Calu3 (cell line): Measurements from ENCODE around the gene ZNF594. TPM values are rescaled to one million over a fixed set of nuclear protein-coding genes. Genes with fewer than 3 reads are reported as not detected.

ENCODE experiments used
- total RNA-seq: library from RNA; stranded (reverse); gene quantifications from 2 replicates; pipeline ENCODE4 v1.2.3, GENCODE V29; 2022

The ZNF594 gene
- total RNA-seq, 1 experiment from 2014 or later: 12.9 TPM

Other genes with a start within 250 kb of the ZNF594 start
- 580 and 605 TPM in 2 replicates for gene PFN1, start 243.3 kb downstream of the ZNF594 start, total RNA-seq
- 12.3 and 12.9 TPM in 2 replicates for gene ENO3, start 240.7 kb downstream of the ZNF594 start, total RNA-seq
- gene SPAG7, start 224.1 kb downstream of the ZNF594 start, total RNA-seq: 34.3 and 34.9 TPM in 2 replicates
- 21.4 and 32.3 TPM in 2 replicates for gene CAMTA2, start 204.2 kb downstream of the ZNF594 start, total RNA-seq
- 0.54 TPM in 1 of 2 replicates, not detected in the other for gene INCA1, start 194.3 kb downstream of the ZNF594 start, total RNA-seq
- 65.9 and 69.4 TPM in 2 replicates for gene KIF1C, start 193.9 kb downstream of the ZNF594 start, total RNA-seq
- gene SLC52A1, start 156.4 kb downstream of the ZNF594 start, total RNA-seq: 0.34 TPM in 1 of 2 replicates, not detected in the other
- not detected in 2 replicates for gene ZFP3, start 113.4 kb downstream of the ZNF594 start, total RNA-seq
- gene ZNF232, start 80.0 kb downstream of the ZNF594 start, total RNA-seq: 7.1 and 8.4 TPM in 2 replicates
- not detected in 2 replicates for gene USP6, start 75.8 kb downstream of the ZNF594 start, total RNA-seq
- gene SCIMP, start 43.0 kb upstream of the ZNF594 start, total RNA-seq: not detected in 2 replicates
- gene RABEP1, start 90.4 kb upstream of the ZNF594 start, total RNA-seq: 29.2 and 33.5 TPM in 2 replicates
- 67.2 and 70.9 TPM in 2 replicates for gene NUP88, start 227.8 kb upstream of the ZNF594 start, total RNA-seq
- gene RPAIN, start 228.3 kb upstream of the ZNF594 start, total RNA-seq: 36.7 and 42.0 TPM in 2 replicates
- 124 and 128 TPM in 2 replicates for gene C1QBP, start 247.3 kb upstream of the ZNF594 start, total RNA-seq